Omental fat pad (tissue), 4 donors: ENCODE data around the gene KSR2. TPM values are rescaled to one million over a fixed set of nuclear protein-coding genes. Genes with fewer than 3 reads are reported as not detected.

ENCODE experiments used
- ATAC-seq: fragments of 150-250 bp; one replicate; pipeline ENCODE4 v1.9.1; 2016; ENCODE audit warnings: mild to moderate bottlenecking, moderate library complexity; ENCODE audit not compliant: low FRiP score
- DNase-seq: peaks from one replicate; pipeline ENCODE4 v3.0.0-alpha.2; 2019; ENCODE audit warnings: low spot score
- total RNA-seq, 4 donors: library from RNA; depleted of rRNA; stranded (reverse); fragments of >200 nt; gene quantifications; one replicate each; pipeline ENCODE4 v1.1.0, GENCODE V29; 2016
- TF ChIP-seq, protein P1 (sequence below), 3 donors: fragments of 450-650 bp; IDR thresholded peaks; one replicate each; pipeline ENCODE4 v1.5.1; 2016 to 2017; ENCODE audit warnings: antibody characterized with exemption in 3 of 3, mild to moderate bottlenecking in 3 of 3, moderate library complexity in 2 of 3

Gene KSR2
- total RNA-seq, 4 donors from 2014 or later = under 0.01 to 0.16 (median under 0.01) TPM; not detected in 1

DNA sequence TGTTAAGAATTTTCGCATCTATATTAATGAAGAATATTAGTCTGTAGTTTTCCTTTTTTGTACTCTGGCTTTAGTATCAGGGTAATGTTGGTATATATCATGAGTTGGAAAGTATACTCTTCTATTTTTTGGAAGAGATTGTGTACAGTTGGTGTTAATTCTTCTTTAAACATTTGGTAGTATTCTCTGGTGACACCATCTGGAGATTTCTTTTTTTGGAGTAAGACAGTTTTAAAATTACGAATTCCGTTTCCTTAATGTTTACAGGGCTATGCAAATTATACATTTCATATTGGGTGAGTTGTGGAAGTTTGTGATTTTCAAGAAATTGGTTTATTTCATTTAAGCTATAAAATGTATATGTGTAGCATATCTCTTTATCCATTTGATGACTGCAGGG lies 423.6 kb downstream of the KSR2 start:
- DNase-seq (no peak), ATAC-seq (no peak)
- TF ChIP-seq, protein P1, sequence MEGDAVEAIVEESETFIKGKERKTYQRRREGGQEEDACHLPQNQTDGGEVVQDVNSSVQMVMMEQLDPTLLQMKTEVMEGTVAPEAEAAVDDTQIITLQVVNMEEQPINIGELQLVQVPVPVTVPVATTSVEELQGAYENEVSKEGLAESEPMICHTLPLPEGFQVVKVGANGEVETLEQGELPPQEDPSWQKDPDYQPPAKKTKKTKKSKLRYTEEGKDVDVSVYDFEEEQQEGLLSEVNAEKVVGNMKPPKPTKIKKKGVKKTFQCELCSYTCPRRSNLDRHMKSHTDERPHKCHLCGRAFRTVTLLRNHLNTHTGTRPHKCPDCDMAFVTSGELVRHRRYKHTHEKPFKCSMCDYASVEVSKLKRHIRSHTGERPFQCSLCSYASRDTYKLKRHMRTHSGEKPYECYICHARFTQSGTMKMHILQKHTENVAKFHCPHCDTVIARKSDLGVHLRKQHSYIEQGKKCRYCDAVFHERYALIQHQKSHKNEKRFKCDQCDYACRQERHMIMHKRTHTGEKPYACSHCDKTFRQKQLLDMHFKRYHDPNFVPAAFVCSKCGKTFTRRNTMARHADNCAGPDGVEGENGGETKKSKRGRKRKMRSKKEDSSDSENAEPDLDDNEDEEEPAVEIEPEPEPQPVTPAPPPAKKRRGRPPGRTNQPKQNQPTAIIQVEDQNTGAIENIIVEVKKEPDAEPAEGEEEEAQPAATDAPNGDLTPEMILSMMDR (IDR thresholded peaks at IDR 0.05) = no peak

DNA sequence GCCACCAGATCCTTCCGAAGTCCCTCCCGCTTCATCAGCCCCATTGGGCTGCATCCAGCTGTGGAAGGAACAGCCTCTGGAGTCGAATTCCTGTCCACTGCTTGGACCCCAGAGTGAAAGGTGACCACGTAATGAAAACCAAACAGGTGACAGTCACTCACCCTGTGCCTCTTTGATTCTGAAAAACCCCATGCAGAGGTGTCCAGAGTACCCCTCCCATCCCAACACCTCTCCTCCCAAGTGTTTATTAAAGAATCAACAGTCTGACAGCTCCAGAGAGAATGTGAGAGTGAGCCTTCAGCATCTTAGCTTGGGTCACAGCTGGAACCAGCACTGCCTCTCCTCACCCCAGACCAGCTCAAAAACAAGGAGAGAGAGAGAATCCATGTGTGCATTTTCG lies 428.8 kb downstream of the KSR2 start:
- no peak for DNase-seq
- TF ChIP-seq, protein P1 (IDR thresholded peaks at IDR 0.05) = no peak
- ATAC-seq = no peak

DNA sequence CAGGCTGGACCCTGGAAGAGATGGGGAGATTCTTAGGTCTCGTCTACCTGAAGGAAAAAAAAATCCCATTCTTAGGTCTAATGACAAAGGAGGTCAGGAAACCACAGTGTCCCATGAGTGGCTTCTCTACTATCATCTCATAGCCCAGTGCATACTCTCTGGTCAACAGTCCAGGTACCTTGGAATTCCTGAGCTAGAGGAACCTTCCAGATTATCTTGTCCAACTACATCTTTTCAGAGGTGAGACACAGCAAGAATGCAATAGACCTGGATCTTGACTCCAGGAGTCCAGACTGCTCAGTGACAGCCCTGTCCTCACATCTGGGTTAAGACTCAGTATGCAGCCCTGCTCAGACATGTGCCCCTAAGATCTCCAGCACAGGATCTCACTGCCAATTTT lies 429.9 kb downstream of the KSR2 start:
- no peak for ATAC-seq
- DNase-seq = no peak
- TF ChIP-seq, protein P1 (IDR thresholded peaks at IDR 0.05) = no peak

DNA sequence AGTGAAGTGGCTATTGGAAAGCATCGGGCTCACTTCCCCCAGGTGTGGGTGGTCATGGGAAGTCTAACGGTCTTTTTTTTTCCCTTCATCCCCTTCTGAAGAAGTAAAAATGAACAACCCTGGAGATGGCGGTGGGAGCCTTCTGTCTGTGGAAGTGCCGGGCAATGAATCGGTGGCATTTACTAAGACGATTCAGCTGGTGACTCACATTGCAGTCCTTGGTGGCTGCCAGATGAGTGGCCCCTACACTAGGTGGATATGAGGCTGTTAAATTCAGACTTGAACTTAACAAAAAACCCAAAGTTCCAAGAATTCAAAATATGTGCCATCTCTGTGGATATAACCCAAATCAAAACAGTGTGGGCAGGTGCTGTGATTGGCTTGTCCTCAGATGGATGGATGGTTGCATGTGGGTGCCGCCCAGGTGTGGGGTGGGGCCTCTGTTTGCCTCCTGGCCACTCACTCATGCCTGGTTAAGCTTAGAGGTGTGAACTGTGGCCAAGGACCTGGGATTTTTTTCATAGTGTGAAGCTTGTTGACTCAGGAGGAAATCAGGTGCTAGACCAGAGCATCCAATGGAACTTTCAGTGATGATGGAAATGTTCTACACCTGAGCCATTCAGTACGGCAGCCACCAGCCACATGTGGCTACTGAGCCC lies 430.6 kb downstream of the KSR2 start:
- TF ChIP-seq, protein P1 (IDR thresholded peaks at IDR 0.05) = no peak
- ATAC-seq (no peak), DNase-seq (no peak)

DNA sequence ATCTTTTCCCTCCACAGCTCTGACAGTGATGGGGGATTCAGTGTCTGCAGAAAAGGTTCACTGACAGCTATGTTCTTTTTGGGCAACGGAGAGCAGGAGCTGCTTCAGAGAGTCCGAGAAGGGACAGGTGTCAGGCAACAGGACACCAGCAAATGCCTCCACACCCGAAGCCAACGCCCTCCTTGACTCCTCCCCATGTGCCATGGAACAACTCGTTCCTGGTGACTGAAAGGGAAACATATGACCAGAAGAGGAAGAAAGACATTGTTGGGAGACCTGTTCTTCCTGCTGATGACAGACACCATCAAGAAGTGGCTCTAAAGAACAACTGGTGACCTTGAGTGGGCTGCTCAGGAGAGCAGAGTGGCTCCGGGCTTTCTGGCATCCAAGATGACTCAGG lies 435.1 kb downstream of the KSR2 start:
- TF ChIP-seq, protein P1 (IDR thresholded peaks at IDR 0.05) = no peak
- ATAC-seq (no peak), DNase-seq (no peak)

DNA sequence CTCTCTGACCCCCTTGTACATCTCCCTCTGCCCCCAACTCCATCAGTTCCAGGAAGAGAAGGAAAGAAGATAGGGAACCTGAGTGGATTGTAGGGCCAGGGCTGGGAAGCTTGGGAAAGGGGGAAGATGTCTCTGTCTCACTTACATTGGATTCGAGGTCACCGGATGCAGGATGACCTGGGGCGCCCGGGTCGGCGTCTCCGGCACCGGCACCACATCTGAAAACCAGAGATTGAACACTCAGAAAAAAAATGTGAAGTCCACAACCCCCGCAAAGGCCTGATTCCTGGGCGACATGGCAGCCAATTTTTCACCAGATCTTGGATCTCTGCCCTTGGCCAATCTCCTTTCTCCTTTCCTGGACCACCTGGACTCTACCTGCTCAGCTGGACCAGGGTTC lies 438.0 kb downstream of the KSR2 start:
- TF ChIP-seq, protein P1 (IDR thresholded peaks at IDR 0.05) = no peak
- DNase-seq (no peak), ATAC-seq (no peak)

DNA sequence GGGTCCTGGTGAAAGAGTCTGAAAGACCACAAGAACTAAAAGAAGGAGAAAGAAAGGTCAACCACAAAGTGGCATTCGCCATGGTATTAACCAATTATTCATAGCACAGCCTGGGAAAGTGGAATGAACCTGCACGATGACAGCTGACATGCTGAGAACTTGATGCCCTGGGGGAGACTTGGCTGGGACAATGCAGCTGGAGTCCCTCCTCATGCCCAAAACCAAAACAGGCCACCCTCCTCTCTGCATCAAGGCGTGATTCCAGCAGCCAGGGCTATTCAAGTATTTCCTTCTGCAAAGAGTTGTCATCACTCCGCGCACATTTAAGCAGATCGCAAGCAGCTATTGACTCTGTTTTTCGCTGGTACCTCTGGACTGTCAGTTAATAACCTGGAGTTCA lies 440.3 kb downstream of the KSR2 start:
- TF ChIP-seq, protein P1 (IDR thresholded peaks at IDR 0.05) = no peak
- DNase-seq (no peak), ATAC-seq (no peak)
